Caco-2 (cell line): Measurements from ENCODE around the gene SPINK5. TPM values are rescaled to one million over a fixed set of nuclear protein-coding genes. Genes with fewer than 3 reads are reported as not detected.

Experiments used
- BruUV-seq: library from RNA; stranded (reverse); fragments of 400-500 nt; replicated peaks from 2 replicates; lab custom pipeline; 2021; lab: Mats Ljungman, UMichigan
- CTCF ChIA-PET: fragments of 300-600 bp; sonication (Branson Sonifier 250); formaldehyde crosslinking; loops from one replicate; lab custom pipeline; 2022; ENCODE audit warnings: antibody characterized with exemption; lab: Charles Lee
- POLR2A ChIA-PET: fragments of 300-600 bp; sonication (Branson Sonifier 250); formaldehyde crosslinking; loops from one replicate; lab custom pipeline; 2022; ENCODE audit warnings: antibody characterized with exemption; lab: Charles Lee
- DNase-seq, 2 experiments: peaks; one replicate each; pipeline versions ENCODE4 v3.0.0 to v3.0.0-alpha.2; 2020 to 2022
- H3K27me3 ChIP-seq: replicated peaks from 2 replicates; pipeline ENCODE4 v1.6.0; 2011; ENCODE audit warnings: low read length; ENCODE audit not compliant: control insufficient read depth, insufficient read depth
- H3K36me3 ChIP-seq: 2 replicates; pipeline ENCODE4 v1.5.1; 2011; ENCODE audit warnings: low read length; ENCODE audit not compliant: control insufficient read depth, insufficient read depth
- H3K4me1 ChIP-seq: fragments of 250-450 bp; sonication (Bioruptor Pico); 2 replicates; pipeline ENCODE4 v1.5.1; 2020; ENCODE audit warnings: mild to moderate bottlenecking
- H3K4me3 ChIP-seq: 2 replicates; pipeline ENCODE4 v1.5.1; 2011; ENCODE audit warnings: low read depth, mild to moderate bottlenecking, control low read depth, low read length
- H3K9me3 ChIP-seq: fragments of 250-450 bp; sonication (Bioruptor Pico); 2 replicates; pipeline ENCODE4 v1.5.1; 2020; ENCODE audit warnings: mild to moderate bottlenecking, moderate library complexity
- H3K27ac Mint-ChIP-seq: one replicate; pipeline ENCODE4 v1.8.0; 2022; ENCODE audit warnings: mixed read lengths; ENCODE audit not compliant: unreplicated experiment
- H3K27me3 Mint-ChIP-seq: one replicate; pipeline ENCODE4 v1.8.0; 2022; ENCODE audit warnings: mixed read lengths; ENCODE audit not compliant: insufficient read depth, unreplicated experiment
- H3K36me3 Mint-ChIP-seq: one replicate; pipeline ENCODE4 v1.8.0; 2022; ENCODE audit warnings: mild to moderate bottlenecking, mixed read lengths; ENCODE audit not compliant: insufficient read depth, unreplicated experiment
- H3K4me1 Mint-ChIP-seq: one replicate; pipeline ENCODE4 v1.8.0; 2022; ENCODE audit warnings: low read depth, mixed read lengths; ENCODE audit not compliant: unreplicated experiment
- H3K4me3 Mint-ChIP-seq: one replicate; pipeline ENCODE4 v1.8.0; 2022; ENCODE audit warnings: mild to moderate bottlenecking, moderate library complexity, mixed read lengths; ENCODE audit not compliant: unreplicated experiment
- H3K9me3 Mint-ChIP-seq: one replicate; pipeline ENCODE4 v1.8.0; 2022; ENCODE audit warnings: mixed read lengths; ENCODE audit not compliant: unreplicated experiment
- CTCF ChIP-seq, 2 experiments: fragments of 200-600 bp in 1 of 2; IDR thresholded peaks; 1 replicate in 1 of 2; 2 replicates in 1 of 2; pipeline versions ENCODE4 v1.5.1 to v1.8.0; 2011 to 2022; ENCODE audit warnings: antibody characterized with exemption in 1 of 2, control low read depth in 1 of 2, inconsistent platforms in 1 of 2, low read depth in 1 of 2, low read length in 1 of 2, mild to moderate bottlenecking in 1 of 2, moderate library complexity in 1 of 2; ENCODE audit not compliant: insufficient read depth in 1 of 2, severe bottlenecking in 1 of 2, unreplicated experiment in 1 of 2
- intact Hi-C: fragments of 100-400 bp; cut with micrococcal nuclease; formaldehyde crosslinking; loops from one replicate; pipeline ENCODE4 v1.10.0; 2022; ENCODE audit not compliant: unreplicated experiment
- total RNA-seq: library from RNA; stranded (reverse); gene quantifications from 2 replicates; pipeline ENCODE4 v1.2.3, GENCODE V29; 2022

Gene SPINK5
- total RNA-seq, 1 experiment from 2014 or later = 2.2 TPM

GRCh38 chr5:148162038-148162437, 98.3 kb downstream of the SPINK5 start:
- no TSS peak for BruUV-seq
- no peak for TF ChIP-seq CTCF (IDR thresholded peaks at IDR 0.05; ENCODE audit: insufficient read depth in 1 of 2, low read depth in 1 of 2, low read length in 1 of 2, severe bottlenecking in 1 of 2, unreplicated experiment in 1 of 2)

DNA sequence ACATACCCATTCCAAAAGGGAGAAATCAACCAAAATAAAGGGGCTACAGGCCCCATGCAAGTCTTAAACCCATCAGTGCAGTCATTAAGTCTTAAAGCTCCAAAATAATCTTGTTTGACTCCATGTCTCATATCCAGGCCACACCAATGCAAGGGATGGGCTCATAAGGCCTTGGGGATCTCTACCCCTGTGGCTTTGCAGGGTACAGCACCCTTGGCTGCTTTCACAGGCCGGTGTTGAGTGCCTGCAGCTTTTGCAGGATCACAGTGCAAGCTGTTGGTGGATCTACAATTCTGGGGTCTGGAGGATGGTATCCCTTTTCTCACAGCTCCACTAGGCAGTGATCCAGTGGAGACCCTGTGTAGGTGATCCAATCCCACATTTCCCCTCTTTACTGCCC, 99.6 kb downstream of the SPINK5 start:
- DNase-seq = peak in 1 of 2 experiments; percentile 3
- Mint-ChIP-seq H3K27ac (no peak overlapping the region), H3K4me3 (no peak overlapping the region), H3K9me3 (peaks cover 16% of the 10 kb centered on the region), H3K27me3 (no peaks in the 10 kb centered on the region), H3K4me1 (peaks cover 9% of the 10 kb centered on the region), H3K36me3 (no peaks in the 10 kb centered on the region)
- Histone ChIP-seq H3K9me3 (no peaks in the 10 kb centered on the region), H3K4me1 (peaks cover 13% of the 10 kb centered on the region; the same call in 1 of the 2 replicates), H3K36me3 (no peaks in the 10 kb centered on the region), H3K27me3 (no peaks in the 10 kb centered on the region), H3K4me3 (no peak overlapping the region)
- POLR2A ChIA-PET = no interaction called here
- CTCF ChIA-PET = no interaction called here
- intact Hi-C loops = loop anchor here (2.0 kb wide), 1 partner anchor 17 kb away; no protein-coding TSS in a partner anchor
- no TSS peak for BruUV-seq
- no peak for TF ChIP-seq CTCF (IDR thresholded peaks at IDR 0.05; ENCODE audit: insufficient read depth in 1 of 2, low read depth in 1 of 2, low read length in 1 of 2, severe bottlenecking in 1 of 2, unreplicated experiment in 1 of 2)

More at GRCh38 chr5:148162038-148162437, 98.3 kb downstream of the SPINK5 start:
- H3K27me3 ChIP-seq = no peaks in the 10 kb centered on the region
- no peak overlapping the region for H3K4me3 Mint-ChIP-seq
- H3K4me1 Mint-ChIP-seq = peaks cover 9% of the 10 kb centered on the region
- peaks cover 13% of the 10 kb centered on the region; the same call in 1 of the 2 replicates for H3K4me1 ChIP-seq
- no peaks in the 10 kb centered on the region for H3K27me3 Mint-ChIP-seq
- intact Hi-C loops = loop anchor here (2.0 kb wide), 1 partner anchor 15 kb away; no protein-coding TSS in a partner anchor
- no peak overlapping the region for H3K27ac Mint-ChIP-seq
- ChIA-PET POLR2A (no interaction called here), CTCF (no interaction called here)
- no peaks in the 10 kb centered on the region for H3K36me3 Mint-ChIP-seq
- no peak overlapping the region for H3K4me3 ChIP-seq
- H3K9me3 Mint-ChIP-seq = peaks cover 21% of the 10 kb centered on the region
- DNase-seq = no peak
- no peaks in the 10 kb centered on the region for H3K9me3 ChIP-seq
- H3K36me3 ChIP-seq = no peaks in the 10 kb centered on the region

DNA sequence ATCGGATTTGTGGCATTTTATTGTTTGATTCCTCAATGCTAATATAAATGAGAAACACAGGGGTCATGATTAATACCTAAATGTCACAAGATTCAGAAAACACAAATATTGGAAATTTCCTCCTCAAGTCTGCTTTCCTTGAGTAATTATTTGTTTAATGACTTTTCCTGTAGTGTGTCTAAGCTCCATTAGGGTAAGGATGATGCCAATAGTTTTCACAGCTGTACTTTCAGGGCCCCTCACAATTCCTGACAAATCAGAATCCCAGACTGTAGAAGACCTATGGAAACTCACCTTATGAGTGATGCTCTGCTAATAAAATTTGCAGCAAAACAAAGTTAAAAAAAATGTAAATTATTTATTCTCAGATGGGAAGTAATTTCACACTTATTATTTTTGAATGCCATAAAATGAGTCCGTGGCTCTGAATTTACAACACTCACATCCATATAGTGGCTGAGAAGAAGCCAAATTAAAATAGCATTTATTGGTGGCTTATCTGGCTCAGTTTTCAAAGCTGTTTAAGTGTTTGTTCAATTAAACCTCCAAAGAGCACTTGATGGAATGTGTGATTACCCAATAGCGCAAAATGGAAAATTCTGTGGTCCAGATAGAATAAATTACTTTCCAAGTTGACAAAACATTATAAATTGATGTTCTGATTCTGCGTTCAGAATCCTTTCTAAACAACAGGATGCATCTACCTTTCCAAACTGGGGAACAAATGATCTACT, 102.9 kb downstream of the SPINK5 start:
- Histone ChIP-seq H3K4me3 (no peak overlapping the region), H3K9me3 (no peaks in the 10 kb centered on the region), H3K36me3 (no peaks in the 10 kb centered on the region), H3K4me1 (peaks cover 13% of the 10 kb centered on the region; the same call in 1 of the 2 replicates), H3K27me3 (no peaks in the 10 kb centered on the region)
- CTCF ChIA-PET = no interaction called here
- Mint-ChIP-seq H3K36me3 (no peaks in the 10 kb centered on the region), H3K4me1 (peaks cover 9% of the 10 kb centered on the region), H3K27me3 (no peaks in the 10 kb centered on the region), H3K4me3 (no peak overlapping the region), H3K27ac (no peak overlapping the region), H3K9me3 (peaks cover 14% of the 10 kb centered on the region)
- intact Hi-C loops = no loop called here
- POLR2A ChIA-PET = no interaction called here
- no peak for TF ChIP-seq CTCF (IDR thresholded peaks at IDR 0.05; ENCODE audit: insufficient read depth in 1 of 2, low read depth in 1 of 2, low read length in 1 of 2, severe bottlenecking in 1 of 2, unreplicated experiment in 1 of 2)
- no peak for DNase-seq
- no TSS peak for BruUV-seq
